Activated T-cell treated with anti-CD3 and anti-CD28 coated beads, Interleukin-2, amount 50 U/mL, for 48 hours (primary cell): ENCODE measurements around the gene FBXL17.

Source experiments
- DNase-seq, 2 experiments: peaks; one replicate each; pipeline ENCODE4 v3.0.0-alpha.2; 2020

Gene FBXL17

GRCh38 chr5:108372369-108372768, 9.5 kb downstream of the FBXL17 start:
- no peak for DNase-seq

DNA sequence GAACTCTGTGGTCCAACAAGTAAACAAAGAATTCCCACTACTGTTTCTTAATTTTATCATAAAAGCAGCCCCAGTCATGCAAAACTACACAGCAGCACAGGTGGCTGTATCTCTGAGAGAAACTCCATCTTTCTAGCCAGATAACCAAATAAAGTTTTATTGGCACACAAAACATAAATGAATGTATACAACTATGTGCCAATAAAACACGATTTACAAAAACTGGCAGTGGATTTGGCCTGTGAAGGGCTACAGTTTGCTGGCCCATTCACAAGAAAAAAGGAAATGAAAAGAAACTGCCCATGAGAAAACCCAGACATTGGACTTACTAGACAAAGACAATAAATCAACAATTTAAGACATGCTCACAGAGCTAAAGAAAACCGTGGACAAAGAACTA, 10.6 kb downstream of the FBXL17 start:
- DNase-seq = no peak

DNA sequence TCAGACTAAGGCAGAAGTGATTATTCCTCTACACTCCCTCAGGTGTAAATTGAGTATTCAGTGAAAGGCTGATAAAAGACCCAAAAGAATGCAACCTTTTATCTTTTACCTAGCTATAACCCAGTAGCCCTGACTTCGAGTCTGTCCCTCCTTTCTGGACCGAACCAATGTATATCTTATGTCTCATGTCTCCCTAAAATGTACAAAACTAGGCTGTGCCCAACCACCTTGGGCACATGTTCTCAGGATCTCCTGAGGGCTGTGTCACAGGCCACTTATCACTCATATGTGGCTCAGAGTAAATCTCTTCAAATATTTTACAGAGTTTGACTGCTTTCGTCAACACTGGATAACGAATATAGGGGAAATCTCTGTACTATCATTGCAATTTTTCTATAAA, 12.7 kb downstream of the FBXL17 start:
- no peak for DNase-seq

GRCh38 chr5:108367679-108368334, 14.1 kb downstream of the FBXL17 start:
- DNase-seq = no peak

DNA sequence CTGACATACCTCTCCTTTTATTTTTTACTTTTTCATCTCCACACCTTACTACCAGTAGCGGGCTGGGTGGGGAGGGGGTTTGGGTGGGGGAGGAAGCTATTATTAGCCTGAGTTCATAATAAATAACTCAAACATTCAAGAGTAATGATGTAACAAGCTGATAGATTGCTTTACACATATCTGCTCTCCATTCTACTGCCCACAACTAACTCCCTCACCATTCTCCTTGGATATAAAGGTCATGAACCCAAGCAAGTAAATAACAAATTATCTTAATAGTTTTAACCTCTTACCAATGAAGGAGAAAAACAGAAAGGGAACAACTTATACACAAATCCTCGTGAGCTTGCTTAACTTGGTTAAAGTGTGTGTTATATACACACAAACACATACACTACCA, 15.4 kb downstream of the FBXL17 start:
- DNase-seq = no peak

- no peak for DNase-seq
Measured at GRCh38 chr5:108361771-108362170, 20.1 kb downstream of the FBXL17 start.

- DNase-seq = no peak
Measured at GRCh38 chr5:108361239-108361638, 20.7 kb downstream of the FBXL17 start.

DNA sequence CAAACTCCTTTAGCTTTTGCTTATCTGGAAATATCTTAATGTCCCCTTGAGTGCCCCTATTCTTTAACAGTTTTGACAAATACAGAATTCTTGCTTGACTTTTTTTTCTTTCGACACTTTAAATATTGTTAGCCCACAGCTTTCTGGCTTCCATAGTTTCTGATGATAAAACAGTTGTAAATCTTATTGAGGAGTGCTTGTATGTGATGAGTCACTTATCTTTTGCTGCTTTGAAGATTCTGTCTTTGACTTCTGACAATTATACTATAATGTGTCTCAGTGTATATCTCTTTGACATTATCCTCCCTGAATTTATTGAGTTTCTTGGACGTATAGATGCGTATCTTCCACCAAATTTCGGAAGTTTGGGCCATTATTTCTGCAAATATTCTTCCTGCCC, 21.6 kb downstream of the FBXL17 start:
- no peak for DNase-seq

DNA sequence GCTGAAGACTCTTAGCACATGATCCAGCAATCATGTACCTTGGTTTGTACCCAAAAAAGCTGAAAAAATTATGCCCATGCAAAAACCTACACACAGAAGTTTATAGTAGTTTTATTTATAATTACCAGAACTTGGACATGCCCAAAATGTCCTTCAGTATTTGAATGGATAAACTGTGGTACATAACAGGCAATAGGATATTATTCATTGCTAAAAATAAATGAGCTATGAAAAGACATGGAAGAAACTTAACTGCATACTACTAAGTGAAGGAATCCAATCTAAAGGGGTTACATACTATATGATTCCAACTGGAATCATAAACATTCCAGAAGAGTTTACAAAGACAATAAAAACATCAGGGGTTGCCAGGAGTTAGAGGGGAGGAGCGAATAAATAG, 25.6 kb downstream of the FBXL17 start:
- DNase-seq = no peak

- no peak for DNase-seq
Measured at GRCh38 chr5:108353087-108353486, 28.8 kb downstream of the FBXL17 start.

DNA sequence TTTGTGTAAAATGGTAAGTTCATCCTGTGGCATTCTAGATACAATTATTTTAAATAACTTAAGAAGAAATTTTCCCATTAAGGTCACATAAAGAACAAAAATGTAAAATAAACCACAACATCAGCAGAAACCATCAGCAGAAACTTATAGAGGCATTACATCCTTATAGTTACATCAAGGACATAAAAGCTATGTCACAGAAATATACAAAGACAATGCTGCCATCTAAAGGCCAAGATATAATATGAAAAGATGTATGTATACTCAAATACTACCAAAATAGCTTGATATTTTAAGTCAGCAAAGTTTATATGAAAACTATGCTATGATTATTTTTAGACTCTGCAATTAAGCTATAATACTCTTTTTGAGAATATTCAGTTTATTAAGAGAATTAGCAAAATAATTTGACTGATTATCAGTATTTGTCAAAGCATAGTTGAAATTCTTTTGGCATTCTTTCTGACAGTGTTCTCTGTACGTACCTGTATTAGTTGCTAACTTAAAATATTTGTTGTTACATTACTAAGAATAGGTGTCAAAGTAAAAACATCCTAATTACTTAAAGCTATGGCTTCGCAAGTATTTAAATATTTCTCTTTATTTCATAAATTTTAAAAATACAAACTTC, 36.2 kb downstream of the FBXL17 start:
- DNase-seq = no peak

- no peak for DNase-seq
Measured at GRCh38 chr5:108344103-108344822, 37.6 kb downstream of the FBXL17 start.

GRCh38 chr5:108341866-108342265, 40.0 kb downstream of the FBXL17 start:
- no peak for DNase-seq

GRCh38 chr5:108340131-108340530, 41.8 kb downstream of the FBXL17 start:
- DNase-seq = no peak

- no peak for DNase-seq
Measured at GRCh38 chr5:108339220-108339619, 42.7 kb downstream of the FBXL17 start.

- DNase-seq = no peak
Measured at GRCh38 chr5:108334225-108334624, 47.7 kb downstream of the FBXL17 start.

GRCh38 chr5:108326982-108327381, 54.9 kb downstream of the FBXL17 start:
- no peak for DNase-seq

DNA sequence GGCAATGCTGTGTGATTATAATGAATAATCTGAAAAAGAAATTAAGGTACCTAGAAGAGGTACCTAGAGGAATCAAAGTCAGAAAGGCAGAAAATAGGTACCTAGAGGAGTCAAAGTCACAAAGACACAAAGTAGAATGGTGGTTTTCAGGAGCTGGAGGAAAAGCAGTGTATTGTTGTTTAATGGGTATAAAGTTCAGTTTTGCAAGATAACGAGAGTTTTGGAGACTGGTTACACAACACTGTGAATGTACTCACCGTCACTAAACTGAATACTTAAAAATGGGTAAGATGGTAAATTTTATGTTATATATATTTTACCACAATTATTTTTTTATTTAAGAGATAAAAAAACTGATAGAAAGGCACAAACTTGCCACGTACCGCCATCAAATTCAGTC, 57.0 kb downstream of the FBXL17 start:
- DNase-seq = no peak

DNA sequence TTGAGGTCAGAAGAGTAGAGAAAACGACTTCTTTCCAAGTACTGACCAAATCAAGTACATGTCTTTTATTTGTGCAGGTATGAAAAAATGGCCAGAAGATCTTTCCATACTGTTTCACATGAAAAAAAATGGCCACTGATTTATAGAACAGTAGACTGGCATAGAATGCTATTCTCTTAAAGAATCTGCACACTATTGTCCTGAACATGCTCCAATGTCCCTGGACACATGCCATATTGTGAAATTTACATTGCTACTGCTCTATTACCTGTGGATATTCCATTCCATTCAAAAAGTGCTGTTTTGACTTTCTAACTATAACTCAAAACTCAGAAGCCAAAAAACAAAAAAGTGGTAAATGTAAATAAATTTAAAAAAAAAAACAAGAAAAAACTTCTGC, 60.6 kb downstream of the FBXL17 start:
- no peak for DNase-seq

- no peak for DNase-seq
Measured at GRCh38 chr5:108320231-108320630, 61.7 kb downstream of the FBXL17 start.

- no peak for DNase-seq
Measured at GRCh38 chr5:108315829-108316228, 66.1 kb downstream of the FBXL17 start.

- no peak for DNase-seq
Measured at GRCh38 chr5:108312258-108312657, 69.6 kb downstream of the FBXL17 start.

- DNase-seq = no peak
Measured at GRCh38 chr5:108311682-108312081, 70.2 kb downstream of the FBXL17 start.

- no peak for DNase-seq
Measured at GRCh38 chr5:108303611-108304010, 78.3 kb downstream of the FBXL17 start.
